Measurements from ENCODE around the gene RSPH6A.

RSPH6A gene

DNA sequence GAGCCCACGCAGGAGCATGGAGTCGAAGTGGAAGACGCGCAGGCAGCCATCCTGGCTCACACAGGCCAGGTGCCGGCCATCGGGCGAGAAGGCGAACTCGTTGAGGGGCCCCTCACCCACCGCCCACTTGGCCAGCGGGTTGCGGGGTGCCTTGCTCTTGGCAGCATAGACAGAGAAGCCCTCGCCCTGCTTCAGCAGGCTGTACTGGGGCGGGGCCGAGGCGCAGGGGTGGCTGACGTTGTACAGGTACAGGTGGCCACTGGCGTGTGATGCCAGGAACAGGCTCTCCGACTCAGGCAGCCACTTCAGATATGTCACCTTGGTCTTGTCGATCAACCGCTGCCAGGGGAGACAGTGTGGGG lies 28.6 kb downstream of the RSPH6A start:
- in situ Hi-C loops (cut with HindIII; ENCODE audit: low sequenced_read_pairs), result no loop called here
- no peak overlapping the region for H3K4me3 ChIP-seq (ENCODE audit: low read depth, low read length)
- no peak for DNase-seq (ENCODE audit: low read depth)
- TF ChIP-seq CTCF (IDR thresholded peaks at IDR 0.05; ENCODE audit: low read depth, low read length, missing control alignments), result no peak

- in situ Hi-C loops (cut with HindIII; ENCODE audit: low sequenced_read_pairs), result no loop called here
- no peak for TF ChIP-seq CTCF (IDR thresholded peaks at IDR 0.05; ENCODE audit: low read depth, low read length, missing control alignments)
- no peak overlapping the region for H3K4me3 ChIP-seq (ENCODE audit: low read depth, low read length)
- DNase-seq (ENCODE audit: low read depth), result no peak
Observed at GRCh38 chr19:45785781-45786532, 29.2 kb downstream of the RSPH6A start.

- DNase-seq (ENCODE audit: low read depth), result no peak
- in situ Hi-C loops (cut with HindIII; ENCODE audit: low sequenced_read_pairs), result no loop called here
- no peak overlapping the region for H3K4me3 ChIP-seq (ENCODE audit: low read depth, low read length)
- TF ChIP-seq CTCF (IDR thresholded peaks at IDR 0.05; ENCODE audit: low read depth, low read length, missing control alignments), result no peak
Observed at GRCh38 chr19:45785097-45785496, 30.0 kb downstream of the RSPH6A start.

DNA sequence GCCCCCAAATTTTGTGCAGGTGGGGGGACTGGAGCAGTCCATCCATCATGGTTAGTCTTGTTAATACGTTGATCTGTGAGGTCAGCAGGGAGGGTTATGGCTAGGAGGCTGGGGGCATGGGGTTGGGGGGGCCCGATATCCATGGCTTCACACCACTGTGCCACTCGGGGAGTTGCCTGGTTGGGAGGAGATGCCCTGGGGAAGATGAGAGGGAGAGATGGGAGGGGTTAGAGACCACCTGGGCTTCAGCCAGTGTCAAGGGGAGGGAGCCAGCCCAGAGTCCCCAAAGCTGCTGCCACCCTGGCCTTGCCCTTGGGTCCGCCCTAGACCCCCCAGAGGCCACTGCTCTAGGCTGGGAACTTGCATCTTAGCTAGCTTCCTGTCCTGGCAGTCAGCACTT lies 31.0 kb downstream of the RSPH6A start:
- in situ Hi-C loops (cut with HindIII; ENCODE audit: low sequenced_read_pairs), result no loop called here

GRCh38 chr19:45782820-45783785 lies 32.0 kb downstream of the RSPH6A start:
- TF ChIP-seq CTCF (IDR thresholded peaks at IDR 0.05; ENCODE audit: low read depth, low read length, missing control alignments), result no peak
- DNase-seq (ENCODE audit: low read depth), result no peak
- in situ Hi-C loops (cut with HindIII; ENCODE audit: low sequenced_read_pairs), result no loop called here
- no peak overlapping the region for H3K4me3 ChIP-seq (ENCODE audit: low read depth, low read length)

More for the DNA sequence above, 31.0 kb downstream of the RSPH6A start:
- no peak for DNase-seq (ENCODE audit: low read depth)
- TF ChIP-seq CTCF (IDR thresholded peaks at IDR 0.05; ENCODE audit: low read depth, low read length, missing control alignments), result no peak
- H3K4me3 ChIP-seq (ENCODE audit: low read depth, low read length), result no peak overlapping the region

GRCh38 chr19:45782162-45782691 lies 32.9 kb downstream of the RSPH6A start, which contains the start of gene DMPK:
Gene DMPK (minus strand): TSS chr19:45782490. CDS start chr19:45782352, 138 bp downstream.
- peak within 1 kb of the TSS; percentile 24 for H3K4me3 ChIP-seq (ENCODE audit: low read depth, low read length)
- TF ChIP-seq CTCF (IDR thresholded peaks at IDR 0.05; ENCODE audit: low read depth, low read length, missing control alignments), result no peak
- in situ Hi-C loops (cut with HindIII; ENCODE audit: low sequenced_read_pairs), result no loop called here
- DNase-seq (ENCODE audit: low read depth), result no peak
